CD8-positive, alpha-beta memory T cell (primary cell): ENCODE measurements around the gene NARF. TPM values are rescaled to one million over a fixed set of nuclear protein-coding genes. Genes with fewer than 3 reads are reported as not detected.

Experiments used
- CTCF ChIA-PET: fragments of 350-600 bp; sonication (Branson Sonifier 250); formaldehyde crosslinking; loops from one replicate; lab custom pipeline; 2021; ENCODE audit warnings: antibody characterized with exemption; lab: Charles Lee
- POLR2A ChIA-PET: fragments of 350-600 bp; sonication (Branson Sonifier 250); formaldehyde crosslinking; loops from one replicate; lab custom pipeline; 2021; ENCODE audit warnings: antibody characterized with exemption; lab: Charles Lee
- DNase-seq, 5 donors: peaks; one replicate each; pipeline versions ENCODE4 v3.0.0 to v3.0.0-alpha.2; 2020 to 2022; ENCODE audit warnings: mixed read lengths in 1 of 5
- H3K27ac ChIP-seq: one replicate; pipeline ENCODE4 v1.7.0; 2013; ENCODE audit warnings: low read depth, mild to moderate bottlenecking, low read length, moderate library complexity
- H3K27me3 ChIP-seq: 2 replicates; pipeline ENCODE4 v1.7.0; 2013; ENCODE audit warnings: low read length, mild to moderate bottlenecking; ENCODE audit not compliant: insufficient read depth, poor library complexity, severe bottlenecking
- H3K36me3 ChIP-seq: 2 replicates; pipeline ENCODE4 v1.7.0; 2013; ENCODE audit warnings: mild to moderate bottlenecking, low read length, moderate library complexity; ENCODE audit not compliant: insufficient read depth
- H3K4me1 ChIP-seq: 2 replicates; pipeline ENCODE4 v1.7.0; 2013; ENCODE audit warnings: mild to moderate bottlenecking, low read length, moderate library complexity; ENCODE audit not compliant: insufficient read depth
- H3K4me3 ChIP-seq: 2 replicates; pipeline ENCODE4 v1.7.0; 2013; ENCODE audit warnings: mild to moderate bottlenecking, low read length
- H3K9me3 ChIP-seq: 2 replicates; pipeline ENCODE4 v1.7.0; 2013; ENCODE audit warnings: mild to moderate bottlenecking, low read length
- H3K27ac Mint-ChIP-seq, 8 donors: one replicate each; pipeline ENCODE4 v1.8.0; 2020 to 2021; ENCODE audit warnings: mixed read lengths in 8 of 8, mild to moderate bottlenecking in 6 of 8, inconsistent platforms in 3 of 8, moderate library complexity in 3 of 8
- H3K27me3 Mint-ChIP-seq, 2 donors: one replicate each; pipeline ENCODE4 v1.8.0; 2020 to 2021; ENCODE audit warnings: mixed read lengths in 2 of 2, mild to moderate bottlenecking in 1 of 2, moderate library complexity in 1 of 2
- H3K36me3 Mint-ChIP-seq, 3 donors: one replicate each; pipeline ENCODE4 v1.8.0; 2020 to 2021; ENCODE audit warnings: mixed read lengths in 3 of 3, inconsistent platforms in 1 of 3, mild to moderate bottlenecking in 1 of 3
- H3K4me1 Mint-ChIP-seq, 3 donors: one replicate each; pipeline ENCODE4 v1.8.0; 2020 to 2021; ENCODE audit warnings: mixed read lengths in 3 of 3, inconsistent platforms in 1 of 3, mild to moderate bottlenecking in 1 of 3
- H3K4me3 Mint-ChIP-seq, 7 donors: one replicate each; pipeline ENCODE4 v1.8.0; 2020 to 2021; ENCODE audit warnings: mixed read lengths in 7 of 7, mild to moderate bottlenecking in 6 of 7, moderate library complexity in 4 of 7, inconsistent platforms in 2 of 7
- H3K9me3 Mint-ChIP-seq, 5 donors: one replicate each; pipeline ENCODE4 v1.8.0; 2020 to 2022; ENCODE audit warnings: mixed read lengths in 5 of 5, mild to moderate bottlenecking in 3 of 5, moderate library complexity in 2 of 5, inconsistent platforms in 1 of 5
- polyA plus RNA-seq: library from polyadenylated mRNA; unstranded; fragments of 300-500 nt; fragmentation: Illumina TruSeq; gene quantifications from one replicate; pipeline ENCODE4 v1.2.3, GENCODE V29; 2021
- total RNA-seq, 2 experiments: library from RNA; stranded (reverse); gene quantifications; one replicate each; pipeline ENCODE4 v1.2.3, GENCODE V29; 2021

NARF gene
- total and polyA plus RNA-seq, 3 experiments from 2014 or later, result 62.2 to 95.3 (median 63.0) TPM

DNA sequence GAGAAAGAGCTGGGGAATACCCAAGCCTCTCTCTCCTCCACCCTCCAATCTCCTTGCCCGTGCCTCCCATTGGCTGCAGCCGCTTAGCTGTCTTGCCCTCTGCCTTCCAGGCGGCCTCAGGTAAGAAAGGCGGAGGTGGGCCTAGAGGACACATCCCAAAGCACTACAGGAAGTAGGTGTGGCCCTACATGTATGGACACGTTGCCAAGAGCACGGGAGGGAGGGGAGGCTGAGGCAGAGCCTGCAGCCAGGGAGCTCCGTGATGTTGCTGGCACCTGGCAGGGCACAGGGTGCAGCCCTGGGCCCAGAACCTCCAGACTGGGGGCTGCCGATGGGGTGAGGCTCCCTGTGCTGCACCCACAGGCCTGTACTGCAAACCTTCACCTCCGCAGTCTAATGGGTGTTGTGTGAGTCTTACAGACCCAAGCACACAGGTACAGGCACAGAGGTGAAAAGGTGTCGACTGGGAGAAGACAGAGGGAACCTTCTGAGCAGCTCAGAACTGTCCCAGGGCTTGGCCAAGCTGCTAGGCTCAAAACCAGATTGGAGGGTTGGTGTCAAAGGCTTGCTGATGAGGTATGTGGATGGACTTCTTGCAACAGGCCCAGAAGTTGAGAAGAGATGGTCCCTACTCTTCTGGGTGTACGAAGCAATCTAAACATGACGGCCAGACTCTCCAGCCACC is 37.4 kb downstream of the NARF start:
- CTCF ChIA-PET, result interaction anchor here (1.5 to 2.1 kb wide), 2 partner anchors 14 to 24 kb away, joined by 5 to 7 read pairs; partner anchors contain the start of gene FOXK2
- POLR2A ChIA-PET, result interaction anchor here (1.3 to 2.5 kb wide), 3 partner anchors 23 to 38 kb away, joined by 3 to 11 read pairs (median 5); partner anchors contain the start of genes FOXK2 and NARF
- Histone ChIP-seq H3K9me3 (no peaks in the 10 kb centered on the region), H3K27ac (no peak overlapping the region), H3K4me1 (peaks cover 11% of the 10 kb centered on the region), H3K4me3 (peak overlapping the region; percentile 66), H3K36me3 (no peaks in the 10 kb centered on the region), H3K27me3 (no peaks in the 10 kb centered on the region)
- Mint-ChIP-seq H3K27me3 (peaks cover 0 to 8% of the 10 kb centered on the region in 2 donors), H3K36me3 (peaks cover 0 to 3% (median 0%) of the 10 kb centered on the region in 3 donors), H3K4me1 (peaks cover 17 to 36% (median 22%) of the 10 kb centered on the region in 3 donors), H3K27ac (peak overlapping the region; percentile 26 to 96 (median 82)), H3K4me3 (peak overlapping the region; percentile 62 to 92 (median 76)), H3K9me3 (no peaks in the 10 kb centered on the region)
- DNase-seq, result no peak

DNA sequence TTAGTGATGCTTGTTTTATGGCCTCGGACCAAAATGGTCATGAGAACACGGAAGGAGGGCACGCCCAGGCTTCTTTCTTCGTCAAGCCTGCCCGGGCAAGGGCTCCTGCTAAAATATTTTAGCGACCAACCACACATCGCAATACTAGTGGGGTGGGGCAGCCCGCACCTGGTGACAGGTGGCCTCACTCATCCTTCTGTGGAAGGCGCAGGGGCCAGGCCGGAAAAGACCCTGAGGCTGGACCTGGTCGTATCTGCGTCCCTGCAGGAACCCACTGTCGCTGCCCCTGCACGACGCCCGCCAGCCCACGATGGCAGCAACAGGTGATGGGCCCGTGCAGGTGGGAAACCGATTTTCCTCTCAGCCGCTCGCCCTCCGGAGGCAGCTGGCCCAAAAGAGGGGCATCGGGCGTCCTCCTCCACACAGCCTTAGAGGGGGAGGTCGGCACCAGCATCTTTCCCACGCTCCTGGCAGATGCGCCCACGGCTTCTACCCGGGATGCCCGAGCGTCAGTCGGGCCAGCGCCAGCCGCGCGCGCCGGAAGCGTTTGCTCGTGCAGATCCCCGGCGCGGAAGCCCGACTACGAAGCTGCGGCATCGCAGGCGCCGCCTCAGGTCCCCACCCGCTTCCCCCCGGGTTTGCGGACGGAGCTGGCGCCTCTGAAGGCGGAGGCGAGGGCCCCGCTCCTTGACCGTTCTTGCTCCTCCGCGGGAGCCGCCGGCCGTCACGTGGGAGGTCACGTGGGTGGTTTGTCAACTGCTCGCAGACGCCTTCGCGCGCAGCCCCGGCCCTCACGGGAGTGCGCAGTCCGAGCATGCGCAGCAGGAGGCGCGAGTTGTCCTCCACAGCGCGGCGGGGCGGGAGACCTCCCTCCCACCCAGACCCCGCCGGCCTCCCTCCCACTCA is 38.2 kb downstream of the NARF start:
- H3K9me3 ChIP-seq, result no peaks in the 10 kb centered on the region
- H3K4me1 ChIP-seq, result peaks cover 11% of the 10 kb centered on the region
- Mint-ChIP-seq H3K4me3 (peak overlapping the region; percentile 68 to 92 (median 76)), H3K36me3 (peaks cover 0 to 3% (median 0%) of the 10 kb centered on the region in 3 donors), H3K4me1 (peaks cover 17 to 36% (median 22%) of the 10 kb centered on the region in 3 donors), H3K27ac (peak overlapping the region; percentile 66 to 96 (median 83)), H3K9me3 (no peaks in the 10 kb centered on the region), H3K27me3 (peaks cover 0 to 8% of the 10 kb centered on the region in 2 donors)
- peak overlapping the region; percentile 66 for H3K4me3 ChIP-seq
- peak overlapping the region; percentile 51 for H3K27ac ChIP-seq
- peak; percentile 83 to 92 (median 86) for DNase-seq
- POLR2A ChIA-PET, result interaction anchor here (1.3 to 2.5 kb wide), 3 partner anchors 23 to 39 kb away, joined by 3 to 11 read pairs (median 5); partner anchors contain the start of genes FOXK2 and NARF
- H3K27me3 ChIP-seq, result no peaks in the 10 kb centered on the region
- H3K36me3 ChIP-seq, result no peaks in the 10 kb centered on the region
- CTCF ChIA-PET, result interaction anchor here (0.9 to 2.1 kb wide), 4 partner anchors 10 to 260 kb away, joined by 3 to 7 read pairs (median 4); no protein-coding TSS in a partner anchor

DNA sequence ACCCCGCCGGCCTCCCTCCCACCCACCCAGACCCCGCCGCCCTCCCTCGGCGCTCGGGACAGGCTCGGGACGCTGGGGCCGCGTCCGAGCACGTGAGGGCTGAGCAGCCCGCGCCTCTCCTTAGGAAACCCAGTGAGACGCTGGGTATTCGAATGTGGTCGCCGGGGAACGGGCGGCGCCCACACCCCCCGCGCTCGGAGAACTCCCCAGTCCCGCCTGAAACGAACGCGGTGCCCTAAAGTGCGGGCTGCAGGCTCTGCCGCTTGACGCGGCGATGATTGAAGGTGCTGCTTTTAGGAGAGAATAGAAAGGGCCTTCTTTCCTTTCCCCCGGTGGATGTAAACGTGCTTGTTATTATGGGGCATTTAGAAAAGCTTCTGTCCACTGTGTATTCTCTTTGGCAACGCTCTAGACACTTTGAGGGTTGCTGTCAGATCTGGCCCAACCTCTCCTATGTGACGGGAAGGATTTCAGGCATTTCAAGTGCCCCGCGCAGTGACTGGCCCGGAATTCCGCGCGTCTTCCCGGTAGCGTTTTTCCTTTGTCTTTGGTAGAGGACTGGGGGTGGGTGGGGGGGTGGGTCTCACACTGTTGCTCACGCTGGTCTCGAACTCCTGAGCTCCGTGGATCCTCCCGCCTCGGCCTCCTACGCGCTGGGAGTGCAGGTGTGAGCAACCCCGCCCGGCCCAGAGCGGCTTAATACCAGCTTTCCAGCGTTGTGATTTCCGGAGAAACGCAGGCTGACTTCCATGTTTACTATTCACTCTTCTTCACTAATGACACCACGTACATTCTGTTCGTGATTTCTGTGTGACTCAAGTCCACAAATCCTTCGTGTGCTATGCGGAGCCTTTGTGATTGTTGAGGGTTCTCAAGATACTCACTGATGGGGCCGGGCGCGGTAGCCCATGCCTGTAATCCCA is 39.2 kb downstream of the NARF start:
- Histone ChIP-seq H3K27me3 (no peaks in the 10 kb centered on the region), H3K27ac (peak overlapping the region; percentile 33), H3K4me1 (peaks cover 11% of the 10 kb centered on the region), H3K9me3 (no peaks in the 10 kb centered on the region), H3K36me3 (no peaks in the 10 kb centered on the region), H3K4me3 (peak overlapping the region; percentile 56)
- peak; percentile 38 to 66 (median 50) for DNase-seq
- Mint-ChIP-seq H3K27me3 (peaks cover 0 to 8% of the 10 kb centered on the region in 2 donors), H3K4me1 (peaks cover 17 to 36% (median 22%) of the 10 kb centered on the region in 3 donors), H3K36me3 (peaks cover 0 to 3% (median 0%) of the 10 kb centered on the region in 3 donors), H3K9me3 (no peaks in the 10 kb centered on the region), H3K4me3 (peak overlapping the region; percentile 90 to 95 (median 91)), H3K27ac (peak overlapping the region; percentile 88 to 95 (median 92))
- CTCF ChIA-PET, result interaction anchor here (0.9 to 1.8 kb wide), 3 partner anchors 9 to 261 kb away, joined by 3 to 6 read pairs (median 3); no protein-coding TSS in a partner anchor
- POLR2A ChIA-PET, result interaction anchor here (1.0 to 2.5 kb wide), 4 partner anchors 21 to 40 kb away, joined by 3 to 11 read pairs (median 4); partner anchors contain the start of genes FOXK2 and NARF

GRCh38 chr17:82502207-82502606 is 43.7 kb downstream of the NARF start:
- H3K36me3 ChIP-seq, result no peaks in the 10 kb centered on the region
- Mint-ChIP-seq H3K4me3 (peak overlapping the region in 1 of 7 donors; percentile 41), H3K4me1 (peaks cover 6 to 12% (median 9%) of the 10 kb centered on the region in 3 donors), H3K27me3 (no peaks in the 10 kb centered on the region), H3K27ac (peak overlapping the region in 1 of 8 donors; percentile 42), H3K36me3 (peaks cover 0 to 3% (median 0%) of the 10 kb centered on the region in 3 donors), H3K9me3 (no peaks in the 10 kb centered on the region)
- H3K27ac ChIP-seq, result no peak overlapping the region
- no peak for DNase-seq
- no peaks in the 10 kb centered on the region for H3K27me3 ChIP-seq
- no peak overlapping the region for H3K4me3 ChIP-seq
- peaks cover 4% of the 10 kb centered on the region for H3K4me1 ChIP-seq
- POLR2A ChIA-PET, result no interaction called here
- CTCF ChIA-PET, result interaction anchor here (1.7 kb wide), 1 partner anchor 8 kb away, joined by 3 read pairs; no protein-coding TSS in a partner anchor
- no peaks in the 10 kb centered on the region for H3K9me3 ChIP-seq

- no peaks in the 10 kb centered on the region for H3K27me3 ChIP-seq
- no peak overlapping the region for H3K27ac ChIP-seq
- no peaks in the 10 kb centered on the region for H3K36me3 Mint-ChIP-seq
- H3K4me1 ChIP-seq, result peaks cover under 1% of the 10 kb centered on the region
- H3K27me3 Mint-ChIP-seq, result peaks cover 0 to 3% of the 10 kb centered on the region in 2 donors
- ChIA-PET POLR2A (no interaction called here), CTCF (interaction anchor here (1.0 to 1.7 kb wide), 4 partner anchors 9 to 51 kb away, joined by 3 to 5 read pairs (median 4); partner anchors contain the start of gene FOXK2)
- H3K9me3 ChIP-seq, result no peaks in the 10 kb centered on the region
- no peaks in the 10 kb centered on the region for H3K36me3 ChIP-seq
- no peak overlapping the region for H3K4me3 Mint-ChIP-seq
- no peak overlapping the region for H3K4me3 ChIP-seq
- peaks cover 0 to 4% (median under 1%) of the 10 kb centered on the region in 3 donors for H3K4me1 Mint-ChIP-seq
- no peaks in the 10 kb centered on the region for H3K9me3 Mint-ChIP-seq
- H3K27ac Mint-ChIP-seq, result no peak overlapping the region
- no peak for DNase-seq
Measured at GRCh38 chr17:82503094-82503727, 44.7 kb downstream of the NARF start.

GRCh38 chr17:82503728-82504308 is 45.3 kb downstream of the NARF start:
- H3K27me3 Mint-ChIP-seq, result peaks cover 0 to 3% of the 10 kb centered on the region in 2 donors

More at GRCh38 chr17:82503728-82504308, 45.3 kb downstream of the NARF start:
- H3K27ac ChIP-seq, result no peak overlapping the region
- Mint-ChIP-seq H3K4me1 (peaks cover 0 to 4% (median 0%) of the 10 kb centered on the region in 3 donors), H3K27ac (no peak overlapping the region), H3K4me3 (no peak overlapping the region), H3K36me3 (no peaks in the 10 kb centered on the region), H3K9me3 (no peaks in the 10 kb centered on the region)
- no peak overlapping the region for H3K4me3 ChIP-seq
- no peak for DNase-seq
- no peaks in the 10 kb centered on the region for H3K27me3 ChIP-seq
- no peaks in the 10 kb centered on the region for H3K4me1 ChIP-seq
- H3K9me3 ChIP-seq, result no peaks in the 10 kb centered on the region
- ChIA-PET CTCF (interaction anchor here (1.0 to 1.4 kb wide), 3 partner anchors 16 to 50 kb away, joined by 3 to 5 read pairs (median 4); partner anchors contain the start of gene FOXK2), POLR2A (no interaction called here)
- H3K36me3 ChIP-seq, result no peaks in the 10 kb centered on the region
